GM23338 (cell line): ENCODE results near the gene RAD54L. TPM values are rescaled to one million over a fixed set of nuclear protein-coding genes. Genes with fewer than 3 reads are reported as not detected.

Source experiments
- ATAC-seq: fragments of 200-7000 bp; cut with Tn5 transposase; 3 replicates; pipeline ENCODE4 v1.9.1; 2020
- DNase-seq: peaks from one replicate; pipeline ENCODE4 v3.0.0-alpha.2; 2015; ENCODE audit warnings: low spot score
- H2AFZ ChIP-seq: fragments of 200-600 bp; sonication (generic); 2 replicates; pipeline ENCODE4 v1.8.0; 2016; ENCODE audit warnings: antibody characterized with exemption, mild to moderate bottlenecking, moderate library complexity
- H3F3A ChIP-seq: fragments of 200-600 bp; sonication (generic); replicated peaks from 2 replicates; pipeline ENCODE4 v1.8.0; 2017; ENCODE audit warnings: antibody characterized with exemption, mixed run types, low read depth
- H3K27ac ChIP-seq: fragments of 200-600 bp; sonication (generic); 2 replicates; pipeline ENCODE4 v1.6.1; 2016; ENCODE audit warnings: low read depth
- H3K27me3 ChIP-seq: fragments of 200-600 bp; sonication (generic); 2 replicates; pipeline ENCODE4 v1.8.0; 2016; ENCODE audit warnings: mild to moderate bottlenecking, mixed run types, moderate library complexity; ENCODE audit not compliant: insufficient read depth
- H3K36me3 ChIP-seq: fragments of 200-600 bp; sonication (generic); 2 replicates; pipeline ENCODE4 v1.8.0; 2016; ENCODE audit warnings: mild to moderate bottlenecking; ENCODE audit not compliant: insufficient read depth
- H3K4me1 ChIP-seq: fragments of 200-600 bp; sonication (generic); 2 replicates; pipeline ENCODE4 v1.8.0; 2016; ENCODE audit warnings: mild to moderate bottlenecking, moderate library complexity; ENCODE audit not compliant: insufficient read depth
- H3K4me2 ChIP-seq: fragments of 200-600 bp; sonication (generic); 2 replicates; pipeline ENCODE4 v1.7.1; 2017; ENCODE audit warnings: mixed run types
- H3K4me3 ChIP-seq: fragments of 200-600 bp; sonication (generic); 2 replicates; pipeline ENCODE4 v1.6.1; 2016; ENCODE audit warnings: mixed run types
- H3K79me2 ChIP-seq: fragments of 200-600 bp; sonication (generic); replicated peaks from 2 replicates; pipeline ENCODE4 v1.8.0; 2017; ENCODE audit warnings: mild to moderate bottlenecking; ENCODE audit not compliant: insufficient read depth
- H3K9me2 ChIP-seq: fragments of 200-600 bp; sonication (generic); 2 replicates; pipeline ENCODE4 v1.8.0; 2017; ENCODE audit not compliant: insufficient read depth
- H4K20me1 ChIP-seq: fragments of 200-600 bp; sonication (generic); replicated peaks from 2 replicates; pipeline ENCODE4 v1.8.0; 2017; ENCODE audit warnings: mild to moderate bottlenecking; ENCODE audit not compliant: insufficient read depth
- H3K27ac Mint-ChIP-seq: 2 replicates; pipeline ENCODE4 v1.8.0; 2020; ENCODE audit warnings: inconsistent platforms, mild to moderate bottlenecking, moderate library complexity, mixed read lengths
- H3K27me3 Mint-ChIP-seq: 3 replicates; pipeline ENCODE4 v1.8.0; 2022; ENCODE audit warnings: low read depth, mild to moderate bottlenecking, moderate library complexity, mixed read lengths, inconsistent platforms; ENCODE audit not compliant: insufficient read depth, poor library complexity
- H3K36me3 Mint-ChIP-seq: 3 replicates; pipeline ENCODE4 v1.8.0; 2021; ENCODE audit warnings: low read depth, mild to moderate bottlenecking, inconsistent platforms, moderate library complexity, mixed read lengths
- H3K4me1 Mint-ChIP-seq: 3 replicates; pipeline ENCODE4 v1.8.0; 2020; ENCODE audit warnings: mild to moderate bottlenecking, inconsistent platforms, mixed read lengths
- H3K4me3 Mint-ChIP-seq: 3 replicates; pipeline ENCODE4 v1.8.0; 2021; ENCODE audit warnings: moderate library complexity, mild to moderate bottlenecking, inconsistent platforms, mixed read lengths
- H3K9me3 Mint-ChIP-seq: 3 replicates; pipeline ENCODE4 v1.8.0; 2020; ENCODE audit warnings: moderate library complexity, mild to moderate bottlenecking, inconsistent platforms, mixed read lengths
- CREB1 ChIP-seq: fragments of 250-450 bp; sonication (Bioruptor Pico); IDR thresholded peaks from 2 replicates; pipeline ENCODE4 v1.5.0; 2020; ENCODE audit warnings: low read depth, mild to moderate bottlenecking, moderate library complexity
- CTCF ChIP-seq, 2 experiments: fragments of 200-600 bp in 1 of 2; sonication (generic) in 1 of 2; conservative IDR thresholded peaks; 2 replicates each; pipeline versions ENCODE4 v1.5.1 to v1.6.1; 2016 to 2017; ENCODE audit warnings: antibody characterized with exemption in 2 of 2, low read depth in 2 of 2, mild to moderate bottlenecking in 2 of 2, moderate library complexity in 1 of 2
- EZH2 ChIP-seq: fragments of 200-600 bp; sonication (generic); IDR thresholded peaks from one replicate; pipeline ENCODE4 v1.8.0; 2017; ENCODE audit warnings: antibody characterized with exemption, mild to moderate bottlenecking, low read depth; ENCODE audit not compliant: unreplicated experiment
- EZH2phosphoT487 ChIP-seq: fragments of 200-600 bp; sonication (generic); IDR thresholded peaks from one replicate; pipeline ENCODE4 v1.8.1; 2018; ENCODE audit warnings: antibody characterized with exemption; ENCODE audit not compliant: unreplicated experiment
- JUNB ChIP-seq: IDR thresholded peaks from one replicate; pipeline ENCODE4 v1.6.1; 2016; ENCODE audit warnings: antibody characterized with exemption; ENCODE audit not compliant: unreplicated experiment
- POLR2AphosphoS5 ChIP-seq: IDR thresholded peaks from 2 replicates; pipeline ENCODE4 v1.6.1; 2016; ENCODE audit warnings: antibody characterized with exemption, low read depth
- REST ChIP-seq: IDR thresholded peaks from one replicate; pipeline ENCODE4 v1.6.1; 2018; ENCODE audit warnings: antibody characterized with exemption; ENCODE audit not compliant: unreplicated experiment
- STAT1 ChIP-seq: IDR thresholded peaks from one replicate; pipeline ENCODE4 v1.6.1; 2016; ENCODE audit warnings: antibody characterized with exemption; ENCODE audit not compliant: unreplicated experiment
- ZNF114 ChIP-seq: fragments of 250-450 bp; sonication (Bioruptor Pico); IDR thresholded peaks from 2 replicates; pipeline ENCODE4 v1.5.0; 2020; ENCODE audit warnings: mild to moderate bottlenecking, moderate library complexity
- ZNF331 ChIP-seq: fragments of 250-450 bp; sonication (Bioruptor Pico); IDR thresholded peaks from 2 replicates; pipeline ENCODE4 v1.5.0; 2020; ENCODE audit warnings: low read depth, mild to moderate bottlenecking, moderate library complexity
- polyA plus RNA-seq: library from polyadenylated mRNA; unstranded; fragments of >200 nt; fragmentation: Nextera tagmentation; extraction: Ambion mirVana; gene quantifications from 2 replicates; pipeline ENCODE4 v1.2.1, GENCODE V29; 2016
- total RNA-seq: library from RNA; depleted of rRNA; stranded (reverse); fragments of >200 nt; shearing (Covaris generic); gene quantifications from 2 replicates; pipeline ENCODE4 v1.2.3, GENCODE V29; 2014
- TF ChIP-seq, protein P1 (sequence below): IDR thresholded peaks from 2 replicates; pipeline ENCODE4 v1.6.1; 2016; ENCODE audit warnings: antibody characterized with exemption

RAD54L gene
- total and polyA plus RNA-seq, 2 experiments from 2014 or later: 26.4 to 48.1 TPM

- TF ChIP-seq POLR2AphosphoS5 (no peak), CREB1 (CRISPR knock-in tag) (no peak), EZH2 (no peak), EZH2phosphoT487 (no peak), ZNF114 (CRISPR knock-in tag) (no peak), CTCF (conservative IDR thresholded peaks at IDR 0.05; ENCODE audit: low read depth in 2 of 2) (no peak), JUNB (no peak)
- TF ChIP-seq, protein P1, sequence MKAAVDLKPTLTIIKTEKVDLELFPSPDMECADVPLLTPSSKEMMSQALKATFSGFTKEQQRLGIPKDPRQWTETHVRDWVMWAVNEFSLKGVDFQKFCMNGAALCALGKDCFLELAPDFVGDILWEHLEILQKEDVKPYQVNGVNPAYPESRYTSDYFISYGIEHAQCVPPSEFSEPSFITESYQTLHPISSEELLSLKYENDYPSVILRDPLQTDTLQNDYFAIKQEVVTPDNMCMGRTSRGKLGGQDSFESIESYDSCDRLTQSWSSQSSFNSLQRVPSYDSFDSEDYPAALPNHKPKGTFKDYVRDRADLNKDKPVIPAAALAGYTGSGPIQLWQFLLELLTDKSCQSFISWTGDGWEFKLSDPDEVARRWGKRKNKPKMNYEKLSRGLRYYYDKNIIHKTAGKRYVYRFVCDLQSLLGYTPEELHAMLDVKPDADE: no peak
Measured at GRCh38 chr1:46203738-46204405, 43.7 kb upstream of the RAD54L start (continued).

DNA sequence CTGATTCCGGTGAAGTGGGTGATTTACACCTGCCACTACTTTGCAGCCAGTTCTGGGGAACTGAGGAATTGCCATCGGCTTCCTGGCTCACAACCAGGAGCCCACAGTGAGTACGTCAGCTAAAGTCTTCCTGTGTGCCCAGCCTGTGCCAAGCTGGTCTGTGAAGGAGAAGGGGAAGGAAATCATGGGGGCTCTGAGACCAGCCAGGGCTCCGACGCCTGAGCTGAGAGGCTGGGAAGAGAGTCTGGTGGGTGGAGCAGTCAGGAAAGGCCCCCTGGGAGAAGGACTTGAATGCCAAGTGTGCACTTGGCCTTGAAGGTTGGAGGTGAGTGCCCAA is 43.2 kb upstream of the RAD54L start:
- H3K27me3 Mint-ChIP-seq: peaks cover 20% of the 10 kb centered on the region
- DNase-seq (no peak), ATAC-seq (no peak)
- 0 out of 2 replicates have a peak, but pooled peaks cover 5% of the 10 kb centered on the region for H3K27me3 ChIP-seq
- no peak overlapping the region for H3K27ac ChIP-seq
- no peak overlapping the region for H3K27ac Mint-ChIP-seq
- peaks cover 6% of the 10 kb centered on the region for H3K4me1 ChIP-seq
- no peaks in the 10 kb centered on the region for H3K9me2 ChIP-seq
- H3F3A ChIP-seq: 0 out of 2 replicates have a peak, but pooled peaks cover 5% of the 10 kb centered on the region
- no peak overlapping the region for H2AFZ ChIP-seq
- no peaks in the 10 kb centered on the region for H3K9me3 Mint-ChIP-seq
- H3K4me1 Mint-ChIP-seq: peaks cover 24% of the 10 kb centered on the region
- H3K4me3 ChIP-seq: peak overlapping the region; percentile 100
- TF ChIP-seq REST (no peak), ZNF331 (no peak), STAT1 (no peak)
- H3K79me2 ChIP-seq: no peaks in the 10 kb centered on the region
- no peaks in the 10 kb centered on the region for H4K20me1 ChIP-seq
- peak overlapping the region; percentile 97 for H3K4me2 ChIP-seq
- H3K36me3 ChIP-seq: no peaks in the 10 kb centered on the region
- H3K36me3 Mint-ChIP-seq: no peaks in the 10 kb centered on the region
- peak overlapping the region; percentile 92 for H3K4me3 Mint-ChIP-seq
